ENCODE measurements around the gene TPMT.

Gene TPMT

GRCh38 chr6:18096423-18096822 lies 58.5 kb downstream of the TPMT start:
- Histone ChIP-seq H3K4me3 (ENCODE audit: low read depth in 1 of 2, low read length in 2 of 2) (no peak overlapping the region), H3K4me1 (ENCODE audit: insufficient read depth, low read length) (no peaks in the 10 kb centered on the region), H3K4me2 (ENCODE audit: insufficient read depth, low read length) (no peak overlapping the region), H2AFZ (ENCODE audit: low read depth, low read length) (no peak overlapping the region), H3K36me3 (ENCODE audit: insufficient read depth, low read length) (no peaks in the 10 kb centered on the region), H3K9ac (ENCODE audit: low read depth, low read length) (no peak overlapping the region), H3K27ac (ENCODE audit: low read length) (no peak overlapping the region), H4K20me1 (ENCODE audit: insufficient read depth, low read length) (no peaks in the 10 kb centered on the region), H3K9me3 (ENCODE audit: insufficient read depth, low read length, severe bottlenecking) (no peaks in the 10 kb centered on the region), H3K27me3 (ENCODE audit: insufficient read depth, low read length, poor library complexity) (no peaks in the 10 kb centered on the region), H3K79me2 (ENCODE audit: insufficient read depth, low read length) (no peaks in the 10 kb centered on the region)
- TF ChIP-seq, protein P1, sequence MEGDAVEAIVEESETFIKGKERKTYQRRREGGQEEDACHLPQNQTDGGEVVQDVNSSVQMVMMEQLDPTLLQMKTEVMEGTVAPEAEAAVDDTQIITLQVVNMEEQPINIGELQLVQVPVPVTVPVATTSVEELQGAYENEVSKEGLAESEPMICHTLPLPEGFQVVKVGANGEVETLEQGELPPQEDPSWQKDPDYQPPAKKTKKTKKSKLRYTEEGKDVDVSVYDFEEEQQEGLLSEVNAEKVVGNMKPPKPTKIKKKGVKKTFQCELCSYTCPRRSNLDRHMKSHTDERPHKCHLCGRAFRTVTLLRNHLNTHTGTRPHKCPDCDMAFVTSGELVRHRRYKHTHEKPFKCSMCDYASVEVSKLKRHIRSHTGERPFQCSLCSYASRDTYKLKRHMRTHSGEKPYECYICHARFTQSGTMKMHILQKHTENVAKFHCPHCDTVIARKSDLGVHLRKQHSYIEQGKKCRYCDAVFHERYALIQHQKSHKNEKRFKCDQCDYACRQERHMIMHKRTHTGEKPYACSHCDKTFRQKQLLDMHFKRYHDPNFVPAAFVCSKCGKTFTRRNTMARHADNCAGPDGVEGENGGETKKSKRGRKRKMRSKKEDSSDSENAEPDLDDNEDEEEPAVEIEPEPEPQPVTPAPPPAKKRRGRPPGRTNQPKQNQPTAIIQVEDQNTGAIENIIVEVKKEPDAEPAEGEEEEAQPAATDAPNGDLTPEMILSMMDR (IDR thresholded peaks at IDR 0.05; ENCODE audit: borderline replicate concordance, extremely low read depth, low read length, poor library complexity, severe bottlenecking) = no peak
- TF ChIP-seq EZH2 (IDR thresholded peaks at IDR 0.05; ENCODE audit: borderline replicate concordance, low read depth, low read length, severe bottlenecking) = no peak
- ATAC-seq (ENCODE audit: insufficient read depth, low read depth) = no peak
- no peak for DNase-seq

DNA sequence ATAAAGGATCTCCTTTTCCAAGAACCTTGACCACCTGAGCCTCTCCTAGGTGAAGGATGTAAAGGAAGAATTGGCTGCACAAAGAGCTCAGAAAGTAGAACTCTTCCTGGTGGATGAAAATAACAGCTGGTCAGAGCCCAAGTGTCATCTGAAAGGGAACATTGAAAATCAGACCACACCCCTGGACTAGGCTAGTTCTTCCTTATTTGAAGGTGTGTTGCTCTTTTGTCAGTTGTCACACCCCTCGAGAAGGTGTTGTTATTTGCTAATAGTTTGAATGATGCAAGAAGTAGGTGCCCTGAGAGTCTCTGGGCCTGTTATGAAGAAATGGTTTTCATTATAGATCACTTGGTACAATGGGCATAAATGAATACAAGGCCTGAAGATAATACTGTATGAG lies 63.5 kb downstream of the TPMT start:
- Histone ChIP-seq H3K4me1 (ENCODE audit: insufficient read depth, low read length) (no peaks in the 10 kb centered on the region), H3K9ac (ENCODE audit: low read depth, low read length) (no peak overlapping the region), H3K27me3 (ENCODE audit: insufficient read depth, low read length, poor library complexity) (no peaks in the 10 kb centered on the region), H3K36me3 (ENCODE audit: insufficient read depth, low read length) (no peaks in the 10 kb centered on the region), H3K4me3 (ENCODE audit: low read depth in 1 of 2, low read length in 2 of 2) (no peak overlapping the region), H2AFZ (ENCODE audit: low read depth, low read length) (no peak overlapping the region), H3K79me2 (ENCODE audit: insufficient read depth, low read length) (no peaks in the 10 kb centered on the region), H3K27ac (ENCODE audit: low read length) (no peak overlapping the region), H3K9me3 (ENCODE audit: insufficient read depth, low read length, severe bottlenecking) (no peaks in the 10 kb centered on the region), H4K20me1 (ENCODE audit: insufficient read depth, low read length) (no peaks in the 10 kb centered on the region), H3K4me2 (ENCODE audit: insufficient read depth, low read length) (no peak overlapping the region)
- DNase-seq (no peak), ATAC-seq (ENCODE audit: insufficient read depth, low read depth) (no peak)
- no peak for TF ChIP-seq EZH2 (IDR thresholded peaks at IDR 0.05; ENCODE audit: borderline replicate concordance, low read depth, low read length, severe bottlenecking)
- TF ChIP-seq, protein P1 (IDR thresholded peaks at IDR 0.05; ENCODE audit: borderline replicate concordance, extremely low read depth, low read length, poor library complexity, severe bottlenecking) = no peak

DNA sequence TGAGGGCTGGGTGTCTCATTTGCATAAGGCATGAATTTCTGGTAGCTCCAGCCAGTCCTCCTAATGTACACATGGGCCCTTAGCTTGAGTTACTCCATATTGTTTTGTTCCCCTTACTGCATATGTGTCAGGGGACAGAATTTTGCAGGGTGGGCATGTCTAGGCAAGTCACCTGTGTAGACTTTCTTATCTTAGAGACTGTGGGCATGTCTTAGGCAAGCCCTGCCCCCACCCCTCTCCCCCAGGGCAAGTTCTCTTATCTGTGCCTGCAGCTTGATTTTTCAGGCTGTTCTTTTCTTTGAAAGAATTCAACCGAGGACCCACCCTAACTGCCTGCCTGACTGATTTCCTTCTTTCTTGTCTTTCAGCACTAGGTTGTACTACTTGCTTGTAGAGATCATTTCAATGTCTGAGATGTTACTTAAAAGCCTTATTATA lies 64.5 kb downstream of the TPMT start:
- Histone ChIP-seq H3K9ac (ENCODE audit: low read depth, low read length) (no peak overlapping the region), H3K4me2 (ENCODE audit: insufficient read depth, low read length) (no peak overlapping the region), H3K4me3 (ENCODE audit: low read depth in 1 of 2, low read length in 2 of 2) (no peak overlapping the region), H2AFZ (ENCODE audit: low read depth, low read length) (no peak overlapping the region), H3K27ac (ENCODE audit: low read length) (no peak overlapping the region), H3K36me3 (ENCODE audit: insufficient read depth, low read length) (no peaks in the 10 kb centered on the region), H3K4me1 (ENCODE audit: insufficient read depth, low read length) (no peaks in the 10 kb centered on the region), H3K27me3 (ENCODE audit: insufficient read depth, low read length, poor library complexity) (no peaks in the 10 kb centered on the region), H4K20me1 (ENCODE audit: insufficient read depth, low read length) (no peaks in the 10 kb centered on the region), H3K79me2 (ENCODE audit: insufficient read depth, low read length) (no peaks in the 10 kb centered on the region), H3K9me3 (ENCODE audit: insufficient read depth, low read length, severe bottlenecking) (no peaks in the 10 kb centered on the region)
- ATAC-seq (ENCODE audit: insufficient read depth, low read depth) (no peak), DNase-seq (no peak)
- TF ChIP-seq, protein P1 (IDR thresholded peaks at IDR 0.05; ENCODE audit: borderline replicate concordance, extremely low read depth, low read length, poor library complexity, severe bottlenecking) = no peak
- no peak for TF ChIP-seq EZH2 (IDR thresholded peaks at IDR 0.05; ENCODE audit: borderline replicate concordance, low read depth, low read length, severe bottlenecking)

Measured in DND-41 (cell line).